T-helper 1 cell treated with Interleukin-12 subunit alpha and Interleukin-12 subunit beta and Interleukin-4 antibody, amounts not matched to agents 30 ng/mL and 1 ng/mL, for 36 hours (primary cell): ENCODE measurements around the gene SMPD1. TPM values are rescaled to one million over a fixed set of nuclear protein-coding genes. Genes with fewer than 3 reads are reported as not detected.
"Not testable (repeated sequence)": the region's sequence is repeated elsewhere in the genome, so short reads cannot be mapped to it uniquely, and the experiment has no call there.

Experiments
- intact Hi-C: fragments of 100-400 bp; cut with micrococcal nuclease; formaldehyde crosslinking; loops from one replicate; pipeline ENCODE4 v1.15.1; 2024
- total RNA-seq: library from RNA; stranded (reverse); gene quantifications from 2 replicates; pipeline ENCODE4 v1.2.3, GENCODE V29; 2022

SMPD1 gene
- total RNA-seq, 1 donor from 2014 or later, result 52.6 TPM

- intact Hi-C loops, result no loop called here
Measured at GRCh38 chr11:6387811-6388599, 2.3 kb upstream of the SMPD1 start.

- intact Hi-C loops, result loop anchor here (1.0 kb wide), 1 partner anchor 357 kb away; no protein-coding TSS in a partner anchor
Measured at GRCh38 chr11:6388748-6389147, 1.5 kb upstream of the SMPD1 start.

- intact Hi-C loops, result loop anchor here (1.0 kb wide), 14 partner anchors 11 to 707 kb away; partner anchors contain the start of genes APBB1, ARFIP2, CAVIN3 and FHIP1B
Measured at GRCh38 chr11:6390718-6391469, 620 bp downstream of the SMPD1 start.

GRCh38 chr11:6391537-6392134 is 1.4 kb downstream of the SMPD1 start:
- intact Hi-C loops, result no loop called here

GRCh38 chr11:6392251-6392650 is 2.0 kb downstream of the SMPD1 start:
- intact Hi-C loops, result not testable (repeated sequence)

- intact Hi-C loops, result no loop called here
Measured at GRCh38 chr11:6393989-6394670, 3.9 kb downstream of the SMPD1 start.

- intact Hi-C loops, result no loop called here
Measured at GRCh38 chr11:6395470-6396060, 5.3 kb downstream of the SMPD1 start.

GRCh38 chr11:6397156-6397555 is 6.9 kb downstream of the SMPD1 start:
- intact Hi-C loops, result no loop called here

GRCh38 chr11:6397636-6398035 is 7.4 kb downstream of the SMPD1 start:
- intact Hi-C loops, result no loop called here

GRCh38 chr11:6400431-6401345 is 10.4 kb downstream of the SMPD1 start:
- intact Hi-C loops, result no loop called here

GRCh38 chr11:6401464-6401863 is 11.2 kb downstream of the SMPD1 start:
- intact Hi-C loops, result no loop called here

GRCh38 chr11:6402061-6402470 is 11.8 kb downstream of the SMPD1 start:
- intact Hi-C loops, result loop anchor here (1.0 kb wide), 8 partner anchors 12 to 344 kb away; partner anchors contain the start of genes APBB1, ARFIP2, SMPD1 and TIMM10B

- intact Hi-C loops, result loop anchor here (1.0 kb wide), 8 partner anchors 12 to 344 kb away; partner anchors contain the start of genes APBB1, ARFIP2, SMPD1 and TIMM10B
Measured at GRCh38 chr11:6402561-6402981, 12.3 kb downstream of the SMPD1 start.

GRCh38 chr11:6403539-6403938 is 13.3 kb downstream of the SMPD1 start:
- intact Hi-C loops, result no loop called here

- intact Hi-C loops, result no loop called here
Measured at GRCh38 chr11:6404342-6405051, 14.2 kb downstream of the SMPD1 start.

GRCh38 chr11:6405052-6405667 is 14.9 kb downstream of the SMPD1 start:
- intact Hi-C loops, result no loop called here

GRCh38 chr11:6405846-6406245 is 15.6 kb downstream of the SMPD1 start:
- intact Hi-C loops, result no loop called here

- intact Hi-C loops, result no loop called here
Measured at GRCh38 chr11:6406370-6406769, 16.1 kb downstream of the SMPD1 start.
